Naive B cell (primary cell): Measurements from ENCODE around the gene TSN. TPM values are rescaled to one million over a fixed set of nuclear protein-coding genes. Genes with fewer than 3 reads are reported as not detected.
"Not testable (repeated sequence)": the region's sequence is repeated elsewhere in the genome, so short reads cannot be mapped to it uniquely, and the experiment has no call there.

Source experiments
- ATAC-seq, 2 donors: fragments of 150-1000 bp; cut with Tn5 transposase; 2 replicates each; pipeline ENCODE4 v1.10.0; 2021; ENCODE audit warnings: low read depth in 2 of 2, mild to moderate bottlenecking in 2 of 2, moderate library complexity in 2 of 2
- DNase-seq: peaks from one replicate; pipeline ENCODE4 v3.0.0; 2022
- H3K27ac Mint-ChIP-seq, 6 donors: one replicate each; pipeline ENCODE4 v1.8.0; 2020 to 2022; ENCODE audit warnings: mild to moderate bottlenecking in 6 of 6, mixed read lengths in 6 of 6, moderate library complexity in 5 of 6, inconsistent platforms in 2 of 6
- H3K27me3 Mint-ChIP-seq, 3 donors: one replicate each; pipeline ENCODE4 v1.8.0; 2021 to 2022; ENCODE audit warnings: mixed read lengths in 3 of 3, mild to moderate bottlenecking in 1 of 3
- H3K36me3 Mint-ChIP-seq, 2 donors: one replicate each; pipeline ENCODE4 v1.8.0; 2020 to 2022; ENCODE audit warnings: mixed read lengths in 2 of 2, inconsistent platforms in 1 of 2, mild to moderate bottlenecking in 1 of 2
- H3K4me1 Mint-ChIP-seq, 3 donors: one replicate each; pipeline ENCODE4 v1.8.0; 2020 to 2022; ENCODE audit warnings: mixed read lengths in 3 of 3, inconsistent platforms in 1 of 3, mild to moderate bottlenecking in 1 of 3, moderate library complexity in 1 of 3
- H3K4me3 Mint-ChIP-seq, 8 donors: one replicate each; pipeline ENCODE4 v1.8.0; 2020 to 2022; ENCODE audit warnings: mild to moderate bottlenecking in 8 of 8, mixed read lengths in 8 of 8, moderate library complexity in 8 of 8, inconsistent platforms in 2 of 8
- H3K9me3 Mint-ChIP-seq, 7 donors: one replicate each; pipeline ENCODE4 v1.8.0; 2020 to 2022; ENCODE audit warnings: mixed read lengths in 7 of 7, mild to moderate bottlenecking in 5 of 7, inconsistent platforms in 2 of 7, moderate library complexity in 1 of 7
- polyA plus RNA-seq, 6 donors: library from polyadenylated mRNA; unstranded; fragments of 300-500 nt; fragmentation: Illumina TruSeq; gene quantifications; one replicate each; pipeline ENCODE4 v1.2.3, GENCODE V29; 2021; ENCODE audit warnings: low read depth in 6 of 6

Gene TSN
- polyA plus RNA-seq, 6 donors from 2014 or later, result 81.3 to 116 (median 85.6) TPM

DNA sequence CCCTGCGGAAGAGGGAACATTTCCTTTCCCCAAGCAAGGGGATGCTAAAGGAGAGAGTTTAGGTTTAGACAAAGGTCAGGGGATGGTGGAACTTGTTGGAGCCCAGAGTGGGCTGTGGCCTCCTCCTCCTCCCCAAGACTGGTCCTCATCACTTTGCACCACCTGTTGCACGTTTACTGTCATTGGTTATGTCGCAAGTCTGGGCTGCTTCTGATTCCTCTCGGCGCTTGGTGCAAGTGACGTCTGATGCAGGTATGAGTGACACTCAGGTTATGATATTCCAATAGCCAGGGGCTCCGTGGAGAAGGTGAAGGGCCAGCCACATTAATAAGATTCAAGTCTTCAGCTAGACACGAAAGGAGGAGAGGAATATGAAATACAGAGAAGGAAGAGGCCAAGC, 59.8 kb downstream of the TSN start:
- Mint-ChIP-seq H3K27me3 (peaks cover 0 to 5% (median 0%) of the 10 kb centered on the region in 3 donors), H3K4me3 (no peak overlapping the region), H3K9me3 (peaks cover 0 to 5% (median 0%) of the 10 kb centered on the region in 7 donors), H3K36me3 (no peaks in the 10 kb centered on the region), H3K27ac (peak overlapping the region in 1 of 6 donors; percentile 14), H3K4me1 (peaks cover 18 to 43% (median 27%) of the 10 kb centered on the region in 3 donors)
- no peak for DNase-seq
- no peak for ATAC-seq

DNA sequence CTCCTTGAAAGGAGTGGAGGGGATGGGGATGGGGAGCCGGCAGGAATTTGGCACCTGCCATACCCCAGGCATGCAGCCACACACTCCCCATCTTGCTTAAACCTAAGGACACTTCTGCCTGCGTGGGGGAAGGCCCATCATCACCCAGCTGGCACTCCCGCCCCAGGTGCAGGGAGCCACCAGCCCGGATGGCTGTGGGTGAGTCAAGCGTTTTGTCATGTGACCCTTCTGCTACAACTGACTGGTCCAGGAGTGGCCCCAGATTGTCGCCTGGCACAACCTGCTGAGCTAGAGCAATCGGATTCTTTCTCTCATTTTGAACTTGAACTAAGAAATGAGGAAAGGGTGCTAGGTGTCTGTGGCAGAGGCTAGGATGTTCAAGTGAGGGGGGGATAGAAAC, 61.3 kb downstream of the TSN start:
- peaks cover 18 to 44% (median 25%) of the 10 kb centered on the region in 3 donors for H3K4me1 Mint-ChIP-seq

DNA sequence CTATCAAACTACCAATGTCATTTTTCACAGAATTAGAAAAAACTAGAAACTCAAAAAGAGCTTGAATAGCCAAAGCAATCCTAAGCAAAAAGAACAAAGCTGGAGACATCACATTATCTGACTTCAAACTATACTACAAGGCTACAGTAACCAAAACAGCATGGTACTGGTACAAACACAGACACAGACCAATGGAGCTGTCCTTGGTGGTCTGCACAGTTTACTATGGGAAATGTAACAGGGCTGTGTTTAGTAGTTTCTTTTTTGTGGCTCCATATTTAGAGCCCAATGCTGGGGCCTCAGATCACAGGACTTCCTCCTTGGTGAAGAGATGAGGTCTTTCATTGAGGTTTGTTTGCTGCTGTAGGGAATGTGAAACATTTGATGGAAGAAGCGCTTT, 61.9 kb downstream of the TSN start:
- H3K36me3 Mint-ChIP-seq, H3K9me3 Mint-ChIP-seq, H3K27me3 Mint-ChIP-seq, ATAC-seq, DNase-seq: not testable (repeated sequence)
- H3K4me3 Mint-ChIP-seq, result peak overlapping the region in 2 of 8 donors; percentile 2 to 40
- peaks cover 18 to 44% (median 25%) of the 10 kb centered on the region in 3 donors for H3K4me1 Mint-ChIP-seq
- peak overlapping the region in 2 of 6 donors; percentile 34 to 37 for H3K27ac Mint-ChIP-seq

More for the DNA sequence above, 61.3 kb downstream of the TSN start:
- peak; percentile 13 for DNase-seq
- Mint-ChIP-seq H3K36me3 (no peaks in the 10 kb centered on the region), H3K27me3 (peaks cover 0 to 5% (median 0%) of the 10 kb centered on the region in 3 donors), H3K9me3 (peaks cover 0 to 5% (median 0%) of the 10 kb centered on the region in 7 donors), H3K4me3 (peak overlapping the region in 1 of 8 donors; percentile 4), H3K27ac (no peak overlapping the region)
- peak; percentile 52 to 80 for ATAC-seq

Other genes starting within 250 kb of the TSN start
- gene RNU4ATAC, start 224.8 kb upstream of the TSN start, polyA plus RNA-seq, result not detected
- gene CLASP1, start 106.2 kb upstream of the TSN start, polyA plus RNA-seq, result 10 to 100 TPM in 5 of 6 donors, 1 to 10 TPM in 1; 4.6 to 24.1 (median 13.5) TPM
- 10 to 100 TPM; 42.7 to 82.6 (median 67.2) TPM for gene NIFK, start 18.8 kb upstream of the TSN start, polyA plus RNA-seq